CD14-positive monocyte (primary cell): Measurements from ENCODE around the gene PARP12. TPM values are rescaled to one million over a fixed set of nuclear protein-coding genes. Genes with fewer than 3 reads are reported as not detected.
A peak's percentile ranks its signal among the peaks of the same experiment; 100 is the strongest.

Experiments
- DNase-seq, 3 donors: peaks; one replicate each; pipeline ENCODE4 v3.0.0-alpha.2; 2011 to 2022
- H2AFZ ChIP-seq: 2 replicates; pipeline ENCODE4 v1.6.0; 2012; ENCODE audit warnings: mild to moderate bottlenecking, low read depth, low read length, inconsistent platforms; ENCODE audit not compliant: insufficient read depth, poor library complexity, severe bottlenecking
- H3K27ac ChIP-seq, 2 donors: 1 replicate in 1 of 2; 2 replicates in 1 of 2; pipeline ENCODE4 v1.5.1; 2012 to 2013; ENCODE audit warnings: low read length in 2 of 2, control low read depth in 1 of 2, inconsistent platforms in 1 of 2, low read depth in 1 of 2, mild to moderate bottlenecking in 1 of 2
- H3K27me3 ChIP-seq, 2 donors: one replicate each; pipeline versions ENCODE4 v1.6.0 to v1.6.1; 2011 to 2013; ENCODE audit warnings: low read length in 2 of 2; ENCODE audit not compliant: control insufficient read depth in 2 of 2, insufficient read depth in 2 of 2
- H3K36me3 ChIP-seq, 2 donors: replicated peaks in 1 of 2; 1 replicate in 1 of 2; 2 replicates in 1 of 2; pipeline versions ENCODE4 v1.5.1 to v1.6.1; 2012 to 2013; ENCODE audit warnings: low read length in 2 of 2, control low read depth in 1 of 2, inconsistent platforms in 1 of 2, mild to moderate bottlenecking in 1 of 2; ENCODE audit not compliant: insufficient read depth in 2 of 2, control insufficient read depth in 1 of 2
- H3K4me1 ChIP-seq, 2 donors: 1 replicate in 1 of 2; 2 replicates in 1 of 2; pipeline versions ENCODE4 v1.5.1 to v1.6.1; 2012 to 2013; ENCODE audit warnings: low read length in 2 of 2, control low read depth in 1 of 2, inconsistent platforms in 1 of 2, mild to moderate bottlenecking in 1 of 2, moderate library complexity in 1 of 2; ENCODE audit not compliant: insufficient read depth in 2 of 2, control insufficient read depth in 1 of 2
- H3K4me2 ChIP-seq: replicated peaks from 2 replicates; pipeline ENCODE3; 2012; ENCODE audit warnings: low read length, moderate library complexity, mild to moderate bottlenecking; ENCODE audit not compliant: poor library complexity, severe bottlenecking; ENCODE audit errors: extremely low read depth
- H3K4me3 ChIP-seq, 3 experiments: fragments of 200-600 bp in 1 of 3; sonication (generic) in 1 of 3; replicated peaks in 1 of 3; 1 replicate in 2 of 3; 2 replicates in 1 of 3; pipeline ENCODE4 v1.5.1; 2011 to 2013; ENCODE audit warnings: low read length in 3 of 3, mild to moderate bottlenecking in 3 of 3, control low read depth in 2 of 3, low read depth in 2 of 3, inconsistent platforms in 1 of 3, moderate library complexity in 1 of 3
- H3K79me2 ChIP-seq: 2 replicates; pipeline ENCODE4 v1.6.0; 2012; ENCODE audit warnings: mild to moderate bottlenecking, control low read depth, inconsistent platforms, low read length, moderate library complexity; ENCODE audit not compliant: insufficient read depth
- H3K9ac ChIP-seq: 2 replicates; pipeline ENCODE4 v1.6.0; 2017; ENCODE audit warnings: low read length, mild to moderate bottlenecking; ENCODE audit not compliant: insufficient read depth, poor library complexity, severe bottlenecking
- H3K9me3 ChIP-seq, 2 donors: replicated peaks in 1 of 2; 1 replicate in 1 of 2; 2 replicates in 1 of 2; pipeline versions ENCODE4 v1.5.1 to v1.6.1; 2012 to 2013; ENCODE audit warnings: low read length in 2 of 2, control low read depth in 1 of 2; ENCODE audit not compliant: control insufficient read depth in 1 of 2, insufficient read depth in 1 of 2
- H4K20me1 ChIP-seq: 2 replicates; pipeline ENCODE4 v1.6.0; 2012; ENCODE audit warnings: mild to moderate bottlenecking, low read length, control low read depth, moderate library complexity; ENCODE audit not compliant: insufficient read depth
- H3K27ac Mint-ChIP-seq, 7 donors: one replicate each; pipeline ENCODE4 v1.8.0; 2020; ENCODE audit warnings: mild to moderate bottlenecking in 7 of 7, mixed read lengths in 7 of 7, moderate library complexity in 6 of 7, inconsistent platforms in 2 of 7
- H3K27me3 Mint-ChIP-seq, 3 donors: one replicate each; pipeline ENCODE4 v1.8.0; 2021 to 2022; ENCODE audit warnings: low read depth in 3 of 3, mild to moderate bottlenecking in 3 of 3, mixed read lengths in 3 of 3, moderate library complexity in 3 of 3, inconsistent platforms in 1 of 3
- H3K36me3 Mint-ChIP-seq, 2 donors: one replicate each; pipeline ENCODE4 v1.8.0; 2020; ENCODE audit warnings: mixed read lengths in 2 of 2, inconsistent platforms in 1 of 2, mild to moderate bottlenecking in 1 of 2
- H3K4me1 Mint-ChIP-seq: one replicate; pipeline ENCODE4 v1.8.0; 2020; ENCODE audit warnings: mild to moderate bottlenecking, mixed read lengths
- H3K4me3 Mint-ChIP-seq, 2 donors: one replicate each; pipeline ENCODE4 v1.8.0; 2020; ENCODE audit warnings: mild to moderate bottlenecking in 2 of 2, mixed read lengths in 2 of 2, moderate library complexity in 1 of 2
- H3K9me3 Mint-ChIP-seq, 7 donors: one replicate each; pipeline ENCODE4 v1.8.0; 2020 to 2022; ENCODE audit warnings: mixed read lengths in 7 of 7, mild to moderate bottlenecking in 6 of 7, moderate library complexity in 6 of 7, inconsistent platforms in 2 of 7
- CTCF ChIP-seq: fragments of 200-600 bp; IDR thresholded peaks from one replicate; pipeline ENCODE4 v1.8.0; 2022; ENCODE audit warnings: antibody characterized with exemption, mild to moderate bottlenecking
- whole genome bisulfite sequencing: methylation state at CpG from one replicate; pipeline ENCODE4 v1.1.5; 2013; ENCODE audit warnings: missing lambda C conversion rate; ENCODE audit not compliant: insufficient coverage; 5-methylcytosine and 5-hydroxymethylcytosine counted together
- intact Hi-C, 2 donors: fragments of 100-400 bp; cut with micrococcal nuclease; formaldehyde crosslinking; loops; one replicate each; pipeline versions ENCODE4 v1.15.0 to v1.15.1; 2023
- polyA plus RNA-seq, 3 donors: library from polyadenylated mRNA; depleted of rRNA in 1 of 3; unstranded in 2 of 3; stranded (reverse) in 1 of 3; fragments of 300-500 nt in 2 of 3; fragments of >200 nt in 1 of 3; fragmentation: Illumina TruSeq in 2 of 3; gene quantifications; 1 replicate in 2 of 3; 2 replicates in 1 of 3; pipeline ENCODE4 v1.2.3, GENCODE V29; 2012 to 2021

Gene PARP12
- polyA plus RNA-seq, 3 donors, result 16.7 to 116 (median 37.8) TPM

DNA sequence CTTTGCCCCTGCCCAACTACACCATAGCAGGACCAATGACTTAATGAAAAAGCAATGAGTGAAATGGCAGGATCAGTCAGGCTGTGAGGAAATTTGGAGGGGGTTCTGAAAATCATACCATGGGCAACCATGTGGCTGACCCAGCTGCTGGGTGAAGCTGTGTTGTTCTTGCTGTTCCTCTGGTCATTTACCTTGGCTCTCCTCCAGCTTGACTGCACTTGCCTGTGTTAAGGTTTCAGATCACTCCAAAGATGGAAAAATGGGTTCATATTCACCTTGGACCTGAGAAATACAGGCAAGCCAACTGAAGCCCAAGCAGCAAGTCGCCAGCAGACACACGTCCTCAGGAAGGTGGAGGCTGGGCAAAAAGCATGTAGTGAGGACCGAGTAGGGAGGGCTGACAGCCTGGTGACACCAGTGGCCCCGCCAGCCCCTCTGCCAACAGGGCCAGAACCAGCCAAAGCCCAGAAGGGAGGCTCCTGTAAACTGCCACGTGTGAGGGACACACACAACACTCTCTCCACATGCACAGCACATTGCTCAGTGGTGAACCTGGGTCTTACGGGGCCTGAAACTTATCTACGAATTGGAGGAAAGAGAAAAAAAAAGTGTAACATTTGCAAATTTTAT, 40.1 kb downstream of the PARP12 start:
- no peaks in the 10 kb centered on the region for H3K79me2 ChIP-seq
- peaks cover 90% of the 10 kb centered on the region for H4K20me1 ChIP-seq
- intact Hi-C loops, result no loop called here
- H3K4me3 ChIP-seq, result no peak overlapping the region
- no peak overlapping the region for H3K4me2 ChIP-seq
- H3K9ac ChIP-seq, result no peak overlapping the region
- H3K36me3 ChIP-seq, result peaks cover 47 to 96% of the 10 kb centered on the region in 2 donors
- peak overlapping the region in 1 of 2 donors; percentile 22 for H3K27ac ChIP-seq
- 92% methylated on average over 4 of the region's 7 CpGs for WGBS
- no peaks in the 10 kb centered on the region for H3K9me3 ChIP-seq
- peaks cover 0 to 2% (median 2%) of the 10 kb centered on the region in 3 donors for H3K27me3 Mint-ChIP-seq
- H3K4me3 Mint-ChIP-seq, result no peak overlapping the region
- H3K4me1 Mint-ChIP-seq, result no peaks in the 10 kb centered on the region
- peaks cover 65 to 76% of the 10 kb centered on the region in 2 donors for H3K36me3 Mint-ChIP-seq
- DNase-seq, result no peak
- peak overlapping the region in 1 of 7 donors; percentile 20 for H3K27ac Mint-ChIP-seq
- H3K4me1 ChIP-seq, result no peaks in the 10 kb centered on the region
- H3K27me3 ChIP-seq, result no peaks in the 10 kb centered on the region
- H3K9me3 Mint-ChIP-seq, result no peaks in the 10 kb centered on the region
- no peak for TF ChIP-seq CTCF
- no peak overlapping the region for H2AFZ ChIP-seq

- intact Hi-C loops, result no loop called here
- Histone ChIP-seq H2AFZ (no peak overlapping the region), H3K4me2 (no peak overlapping the region), H3K4me3 (no peak overlapping the region), H3K27ac (no peak overlapping the region), H3K9ac (no peak overlapping the region), H3K79me2 (no peaks in the 10 kb centered on the region), H3K36me3 (peaks cover 52 to 96% of the 10 kb centered on the region in 2 donors), H3K4me1 (no peaks in the 10 kb centered on the region), H3K9me3 (no peaks in the 10 kb centered on the region), H4K20me1 (peaks cover 90% of the 10 kb centered on the region), H3K27me3 (no peaks in the 10 kb centered on the region)
- no peaks in the 10 kb centered on the region for H3K4me1 Mint-ChIP-seq
- H3K4me3 Mint-ChIP-seq, result no peak overlapping the region
- peak overlapping the region in 1 of 7 donors; percentile 47 for H3K27ac Mint-ChIP-seq
- H3K9me3 Mint-ChIP-seq, result peaks cover 0 to 2% (median 0%) of the 10 kb centered on the region in 7 donors
- H3K27me3 Mint-ChIP-seq, result peaks cover 0 to 2% (median 2%) of the 10 kb centered on the region in 3 donors
- no peak for DNase-seq
- H3K36me3 Mint-ChIP-seq, result peaks cover 62 to 78% of the 10 kb centered on the region in 2 donors
- WGBS, result 93% methylated on average over 8 of the region's 8 CpGs
- no peak for TF ChIP-seq CTCF
These were observed 41.1 kb downstream of the PARP12 start for GRCh38 chr7:140021603-140022002.
